H1 (cell line): ENCODE results near the gene ATP13A2. TPM values are rescaled to one million over a fixed set of nuclear protein-coding genes. Genes with fewer than 3 reads are reported as not detected.
A peak's percentile ranks its signal among the peaks of the same experiment; 100 is the strongest.

Experiments used
- ASH2L ChIP-seq: fragments of 200-600, 300-600 bp; sonication (generic); IDR thresholded peaks from one replicate; pipeline ENCODE4 v1.7.1; 2017; ENCODE audit warnings: low read length
- CBX8 ChIP-seq: fragments of 300-800, 300-1000 bp; sonication (generic); IDR thresholded peaks from 2 replicates; pipeline ENCODE4 v1.7.1; 2016; ENCODE audit warnings: low read depth, low read length, borderline replicate concordance
- CHD2 ChIP-seq: IDR thresholded peaks from 2 replicates; pipeline ENCODE4 v1.6.1; 2012; ENCODE audit warnings: low read length, improper control_type of control experiment
- EGR1 ChIP-seq: IDR thresholded peaks from 2 replicates; pipeline ENCODE4 v1.6.1; 2011; ENCODE audit warnings: low read depth, low read length, borderline replicate concordance
- FOSL1 ChIP-seq: IDR thresholded peaks from 2 replicates; pipeline ENCODE4 v1.6.1; 2011; ENCODE audit warnings: mild to moderate bottlenecking, low read depth, low read length, moderate library complexity; ENCODE audit not compliant: insufficient read depth
- KDM1A ChIP-seq: fragments of 200-600, 300-600 bp; sonication (generic); IDR thresholded peaks from 2 replicates; pipeline ENCODE4 v1.7.1; 2016; ENCODE audit warnings: mild to moderate bottlenecking, low read length, borderline replicate concordance
- RBBP5 ChIP-seq: IDR thresholded peaks from 2 replicates; pipeline ENCODE4 v1.7.1; 2012; ENCODE audit warnings: low read depth, mild to moderate bottlenecking, inconsistent platforms, low read length, moderate library complexity, borderline replicate concordance
- SRF ChIP-seq: IDR thresholded peaks from 2 replicates; pipeline ENCODE4 v1.6.1; 2011; ENCODE audit warnings: mild to moderate bottlenecking, low read depth, low read length, moderate library complexity
- TAF7 ChIP-seq: optimal IDR thresholded peaks from 2 replicates; pipeline ENCODE3; 2011; ENCODE audit warnings: low read depth, mild to moderate bottlenecking, inconsistent platforms, low read length, moderate library complexity, borderline replicate concordance
- polyA plus RNA-seq, 7 experiments: library from polyadenylated mRNA; depleted of rRNA in 3 of 7; stranded (reverse) in 5 of 7; unstranded in 2 of 7; fragments of >200 nt in 5 of 7; fragments of 200-250 nt in 2 of 7; gene quantifications; 1 replicate in 5 of 7; 2 replicates in 1 of 7; 4 replicates in 1 of 7; pipeline versions ENCODE4 v1.2.1 to v1.2.3, GENCODE V29; 2011 to 2013; ENCODE audit warnings: missing spikeins in 2 of 7, mixed read lengths in 2 of 7
- total RNA-seq: library from RNA; stranded (reverse); fragmentation: NEBNext Ultra II Directional; extraction: Animal tissue kit (Norgen Biotek cat#: 25700); gene quantifications from 2 replicates; pipeline ENCODE4 v1.2.1, GENCODE V29; 2021

The ATP13A2 gene
- total and polyA plus RNA-seq, 2 of the 8 experiments (the other 6 are each of a cell fraction or from before 2014, with no cell fraction given) = 82.1 to 83.6 TPM

- TF ChIP-seq CBX8 (no peak), CHD2 (no peak), RBBP5 (no peak), EGR1 (peak; percentile 59), TAF7 (peak; percentile 61), SRF (no peak), KDM1A (peak; percentile 98), FOSL1 (peak; percentile 97), ASH2L (peak; percentile 33)
Observed at GRCh38 chr1:16980473-16981268, 31.1 kb downstream of the ATP13A2 start, which contains the start of gene MFAP2 (continued).
